Aorta (tissue), 5 donors: ENCODE results near the gene KAT2B. TPM values are rescaled to one million over a fixed set of nuclear protein-coding genes. Genes with fewer than 3 reads are reported as not detected.
A peak's percentile ranks its signal among the peaks of the same experiment; 100 is the strongest.

Experiments used
- ATAC-seq: fragments of 200-7000 bp; cut with Tn5 transposase; one replicate; pipeline ENCODE4 v1.9.1; 2022; ENCODE audit warnings: moderate library complexity; ENCODE audit not compliant: low FRiP score
- DNase-seq, 2 donors: peaks; one replicate each; pipeline ENCODE4 v3.0.0-alpha.2; 2020
- H3K27ac ChIP-seq, 2 donors: one replicate each; pipeline ENCODE4 v1.5.1; 2013; ENCODE audit warnings: low read length in 2 of 2, mild to moderate bottlenecking in 2 of 2, moderate library complexity in 2 of 2, control low read depth in 1 of 2, inconsistent platforms in 1 of 2, low read depth in 1 of 2
- H3K27me3 ChIP-seq, 2 donors: one replicate each; pipeline ENCODE4 v1.6.1; 2013; ENCODE audit warnings: control low read depth in 1 of 2, low read length in 1 of 2, mild to moderate bottlenecking in 1 of 2, moderate library complexity in 1 of 2; ENCODE audit not compliant: insufficient read depth in 2 of 2, control insufficient read depth in 1 of 2
- H3K36me3 ChIP-seq, 2 donors: one replicate each; pipeline ENCODE4 v1.6.1; 2013; ENCODE audit warnings: control low read depth in 1 of 2, low read length in 1 of 2, mild to moderate bottlenecking in 1 of 2; ENCODE audit not compliant: insufficient read depth in 2 of 2, control insufficient read depth in 1 of 2
- H3K4me1 ChIP-seq, 2 donors: one replicate each; pipeline ENCODE4 v1.6.1; 2013; ENCODE audit warnings: low read length in 2 of 2, control low read depth in 1 of 2, mild to moderate bottlenecking in 1 of 2, moderate library complexity in 1 of 2; ENCODE audit not compliant: insufficient read depth in 2 of 2, control insufficient read depth in 1 of 2
- H3K4me3 ChIP-seq, 2 donors: one replicate each; pipeline ENCODE4 v1.5.1; 2013; ENCODE audit warnings: low read length in 2 of 2, control low read depth in 1 of 2, mild to moderate bottlenecking in 1 of 2
- H3K9me3 ChIP-seq: one replicate; pipeline ENCODE4 v1.6.1; 2013; ENCODE audit warnings: mild to moderate bottlenecking, low read length; ENCODE audit not compliant: control insufficient read depth
- WGBS, 2 donors: extraction: QIAGEN DNeasy Blood & Tissue Kit; methylation state at CpG; one replicate each; pipeline ENCODE4 v1.1.7; 2013; 5-methylcytosine and 5-hydroxymethylcytosine counted together
- intact Hi-C, 2 donors: fragments of 100-400 bp; cut with DNase I; formaldehyde crosslinking; loops; one replicate each; pipeline versions ENCODE4 v1.14.2 to v1.15.0; 2022
- polyA plus RNA-seq, 2 donors: library from polyadenylated mRNA; stranded (reverse); fragments of 200-250 nt; gene quantifications; one replicate each; pipeline ENCODE4 v1.2.3, GENCODE V29; 2013
- total RNA-seq, 2 donors: library from RNA; stranded (reverse); fragmentation: NEBNext Ultra II Directional; extraction: Animal tissue kit (Norgen Biotek cat#: 25700); gene quantifications; one replicate each; pipeline ENCODE4 v1.2.1, GENCODE V29; 2021
- donor health status: healthy with polysubstance abuse.
- donor health status: Bipolar disorder and iron deficiency.
- donor health status: DM: no; HTN: no; CAD: no.
- donor health status: DM: no; HTN: no; CAD: no.
- donor health status: DM: yes; HTN: yes; CAD: no.

KAT2B gene
- total and polyA plus RNA-seq, 4 donors, result 20.6 to 54.2 (median 35.8) TPM

GRCh38 chr3:20125897-20126296 lies 85.7 kb downstream of the KAT2B start:
- H3K4me3 ChIP-seq, result no peak overlapping the region
- H3K9me3 ChIP-seq, result no peaks in the 10 kb centered on the region
- H3K4me1 ChIP-seq, result no peaks in the 10 kb centered on the region
- no peak overlapping the region for H3K27ac ChIP-seq
- peaks cover 5 to 10% of the 10 kb centered on the region in 2 donors for H3K36me3 ChIP-seq
- peak; percentile 36 for ATAC-seq
- peak in 1 of 2 donors; percentile 60 for DNase-seq
- 90 to 94% methylated on average over 10 of the region's 10 CpGs for WGBS, 2 donors
- intact Hi-C loops, result no loop called here
- H3K27me3 ChIP-seq, result no peaks in the 10 kb centered on the region

GRCh38 chr3:20128358-20128757 lies 88.1 kb downstream of the KAT2B start:
- Histone ChIP-seq H3K36me3 (peaks cover 3 to 5% of the 10 kb centered on the region in 2 donors), H3K27me3 (no peaks in the 10 kb centered on the region), H3K4me3 (no peak overlapping the region), H3K9me3 (no peaks in the 10 kb centered on the region), H3K4me1 (no peaks in the 10 kb centered on the region), H3K27ac (no peak overlapping the region)
- ATAC-seq (no peak), DNase-seq (no peak)
- WGBS, 2 donors, result 59 to 65% methylated on average over 2 of the region's 2 CpGs
- intact Hi-C loops, result no loop called here

- Histone ChIP-seq H3K36me3 (peaks cover 0 to 3% of the 10 kb centered on the region in 2 donors), H3K9me3 (no peaks in the 10 kb centered on the region), H3K27ac (no peak overlapping the region), H3K4me3 (no peak overlapping the region), H3K4me1 (no peaks in the 10 kb centered on the region), H3K27me3 (no peaks in the 10 kb centered on the region)
- WGBS, 2 donors, result 80 to 86% methylated on average over 7 of the region's 7 CpGs
- DNase-seq (no peak), ATAC-seq (no peak)
- intact Hi-C loops, result no loop called here
Observed at GRCh38 chr3:20130106-20130505, 89.9 kb downstream of the KAT2B start.

- WGBS, 2 donors, result 59 to 70% methylated on average over 1 of the region's 1 CpG
- H3K27ac ChIP-seq, result no peak overlapping the region
- no peak for DNase-seq
Observed at GRCh38 chr3:20136231-20136630, 96.0 kb downstream of the KAT2B start.

GRCh38 chr3:20137647-20138046 lies 97.4 kb downstream of the KAT2B start:
- Histone ChIP-seq H3K27ac (no peak overlapping the region), H3K4me3 (no peak overlapping the region), H3K36me3 (peaks cover 0 to 4% of the 10 kb centered on the region in 2 donors), H3K4me1 (no peaks in the 10 kb centered on the region), H3K9me3 (no peaks in the 10 kb centered on the region), H3K27me3 (no peaks in the 10 kb centered on the region)
- intact Hi-C loops, result no loop called here
- ATAC-seq, result no peak
- 93 to 95% methylated on average over 4 of the region's 4 CpGs for WGBS, 2 donors
- no peak for DNase-seq

More at GRCh38 chr3:20136231-20136630, 96.0 kb downstream of the KAT2B start:
- no peaks in the 10 kb centered on the region for H3K9me3 ChIP-seq
- no peak for ATAC-seq
- H3K4me1 ChIP-seq, result no peaks in the 10 kb centered on the region
- peaks cover 0 to 4% of the 10 kb centered on the region in 2 donors for H3K36me3 ChIP-seq
- H3K27me3 ChIP-seq, result no peaks in the 10 kb centered on the region
- intact Hi-C loops, result loop anchor here in 1 of 2 donors (1.0 kb wide), 1 partner anchor 12 kb away; no protein-coding TSS in a partner anchor
- H3K4me3 ChIP-seq, result no peak overlapping the region

GRCh38 chr3:20140881-20141280 lies 100.6 kb downstream of the KAT2B start:
- no peaks in the 10 kb centered on the region for H3K9me3 ChIP-seq

GRCh38 chr3:20141316-20141715 lies 101.1 kb downstream of the KAT2B start:
- no peak for ATAC-seq
- Histone ChIP-seq H3K4me1 (no peaks in the 10 kb centered on the region), H3K27ac (no peak overlapping the region), H3K27me3 (no peaks in the 10 kb centered on the region), H3K36me3 (peaks cover 0 to 4% of the 10 kb centered on the region in 2 donors), H3K9me3 (no peaks in the 10 kb centered on the region), H3K4me3 (no peak overlapping the region)
- intact Hi-C loops, result no loop called here
- WGBS, 2 donors, result 77 to 84% methylated on average over 2 of the region's 2 CpGs
- no peak for DNase-seq

More at GRCh38 chr3:20140881-20141280, 100.6 kb downstream of the KAT2B start:
- Histone ChIP-seq H3K4me1 (no peaks in the 10 kb centered on the region), H3K4me3 (no peak overlapping the region), H3K27ac (no peak overlapping the region), H3K36me3 (peaks cover 0 to 4% of the 10 kb centered on the region in 2 donors), H3K27me3 (no peaks in the 10 kb centered on the region)
- WGBS, 2 donors, result 82 to 83% methylated on average over 2 of the region's 2 CpGs
- intact Hi-C loops, result no loop called here
- ATAC-seq (no peak), DNase-seq (no peak)

- intact Hi-C loops, result no loop called here
- Histone ChIP-seq H3K4me3 (no peak overlapping the region), H3K27ac (peak overlapping the region; percentile 0 to 25), H3K36me3 (peaks cover 0 to 4% of the 10 kb centered on the region in 2 donors), H3K4me1 (no peaks in the 10 kb centered on the region), H3K9me3 (no peaks in the 10 kb centered on the region), H3K27me3 (no peaks in the 10 kb centered on the region)
- 11 to 18% methylated on average over 7 of the region's 7 CpGs for WGBS, 2 donors
- peak; percentile 29 for ATAC-seq
- DNase-seq, result no peak
Observed at GRCh38 chr3:20141851-20142250, 101.6 kb downstream of the KAT2B start.

GRCh38 chr3:20142517-20142916 lies 102.3 kb downstream of the KAT2B start:
- H3K27me3 ChIP-seq, result no peaks in the 10 kb centered on the region
- H3K4me1 ChIP-seq, result no peaks in the 10 kb centered on the region
- H3K9me3 ChIP-seq, result no peaks in the 10 kb centered on the region
- ATAC-seq (no peak), DNase-seq (no peak)
- intact Hi-C loops, result no loop called here
- H3K27ac ChIP-seq, result no peak overlapping the region
- H3K4me3 ChIP-seq, result no peak overlapping the region
- peaks cover 0 to 4% of the 10 kb centered on the region in 2 donors for H3K36me3 ChIP-seq
- 97 to 100% methylated on average over 4 of the region's 4 CpGs for WGBS, 2 donors
